Measurements from ENCODE around the gene ARHGAP36. TPM values are rescaled to one million over a fixed set of nuclear protein-coding genes. Genes with fewer than 3 reads are reported as not detected.

ARHGAP36 gene
- total RNA-seq, 4 donors from 2014 or later = not detected

DNA sequence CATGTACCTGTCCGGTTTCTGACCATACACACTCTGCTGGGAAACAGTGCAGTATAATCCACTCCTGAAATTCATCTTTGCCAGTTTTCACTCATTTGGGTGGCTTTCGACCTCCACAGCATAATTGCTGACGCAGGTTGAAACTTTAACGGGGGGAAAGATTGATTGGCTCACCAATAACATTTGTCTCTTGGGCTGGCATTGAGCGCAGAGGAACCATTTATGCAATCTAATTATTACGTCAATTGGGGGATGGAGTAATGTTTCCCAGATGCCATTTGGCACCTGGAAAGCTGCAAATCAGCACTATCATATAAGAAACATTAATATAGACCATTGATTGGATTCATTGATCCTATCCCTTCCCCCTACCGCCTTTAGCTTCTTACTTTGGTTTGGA, 24.1 kb upstream of the ARHGAP36 start:
- WGBS, 2 donors (ENCODE audit: low coverage in 1 of 2) = 66 to 83% methylated on average over 2 to 7 of the region's 7 CpGs
- no peak for DNase-seq
- Histone ChIP-seq H3K27ac (no peak overlapping the region), H3K36me3 (no peaks in the 10 kb centered on the region), H3K9me3 (no peaks in the 10 kb centered on the region), H3K4me1 (no peaks in the 10 kb centered on the region), H3K27me3 (no peaks in the 10 kb centered on the region), H3K4me3 (no peak overlapping the region)
- TF ChIP-seq POLR2AphosphoS5 (IDR thresholded peaks at IDR 0.05) = no peak
- no peak for TF ChIP-seq POLR2A (IDR thresholded peaks at IDR 0.05)
- TF ChIP-seq EP300 (IDR thresholded peaks at IDR 0.05; ENCODE audit: low read depth) = no peak
- no peak for TF ChIP-seq CTCF (IDR thresholded peaks at IDR 0.05)
- in situ Hi-C loops (cut with MboI; ENCODE audit: low pct_ligation_motif_present in 1 of 4, low pct_unique_long_range_greater_than_20kb in 1 of 4, low sequenced_read_pairs in 3 of 4) = no loop called here
- intact Hi-C loops (cut with DNase I; ENCODE audit: low total_unique reads) = no loop called here

DNA sequence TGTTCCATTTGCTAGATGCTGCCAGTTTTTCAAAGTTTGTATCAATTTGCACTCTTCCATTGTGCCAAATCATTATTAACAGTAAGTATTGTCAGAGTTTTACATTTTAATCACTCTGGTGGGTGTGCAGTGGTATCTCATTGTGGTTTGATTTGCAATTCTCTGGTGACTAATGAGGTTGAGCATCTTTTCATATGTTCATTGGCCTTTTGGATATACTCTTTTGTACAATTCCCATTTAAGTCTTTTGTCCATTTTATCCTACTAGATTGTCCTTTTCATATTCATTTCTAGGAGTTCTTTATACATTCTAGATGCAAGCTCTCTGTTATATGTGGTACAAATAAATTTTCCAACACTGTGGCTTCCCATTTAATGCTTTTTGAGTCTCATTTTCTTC, 17.4 kb upstream of the ARHGAP36 start:
- no peaks in the 10 kb centered on the region for H3K9me3 ChIP-seq
- H3K27ac ChIP-seq = no peak overlapping the region
- H3K27me3 ChIP-seq = no peaks in the 10 kb centered on the region
- H3K4me3 ChIP-seq = no peak overlapping the region
- in situ Hi-C loops (cut with MboI; ENCODE audit: low pct_ligation_motif_present in 1 of 4, low pct_unique_long_range_greater_than_20kb in 1 of 4, low sequenced_read_pairs in 3 of 4) = no loop called here
- no peaks in the 10 kb centered on the region for H3K36me3 ChIP-seq
- TF ChIP-seq EP300 (IDR thresholded peaks at IDR 0.05; ENCODE audit: low read depth) (no peak), POLR2AphosphoS5 (IDR thresholded peaks at IDR 0.05) (no peak), POLR2A (IDR thresholded peaks at IDR 0.05) (no peak), CTCF (IDR thresholded peaks at IDR 0.05) (no peak)
- intact Hi-C loops (cut with DNase I; ENCODE audit: low total_unique reads) = no loop called here
- no peaks in the 10 kb centered on the region for H3K4me1 ChIP-seq
- DNase-seq = no peak

DNA sequence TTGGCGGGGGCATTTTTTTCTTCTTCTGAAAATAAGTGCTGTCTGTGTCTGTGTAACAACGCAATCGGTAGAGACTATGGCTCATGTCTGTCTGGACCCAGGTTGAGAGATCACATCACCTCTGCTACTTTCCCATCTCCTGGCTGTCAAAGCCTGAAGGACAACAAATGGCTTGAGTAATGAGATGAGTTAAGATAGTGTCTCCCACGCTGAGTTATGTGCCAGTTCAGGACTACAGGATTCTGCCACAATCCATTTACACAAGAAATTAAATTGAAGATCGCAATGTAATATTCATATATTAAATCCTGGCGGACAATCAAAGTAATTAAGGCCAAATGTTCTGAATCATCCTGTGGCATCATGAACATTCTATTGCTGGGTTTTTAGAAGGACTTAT, 16.5 kb upstream of the ARHGAP36 start:
- no peaks in the 10 kb centered on the region for H3K9me3 ChIP-seq
- no peak overlapping the region for H3K27ac ChIP-seq
- intact Hi-C loops (cut with DNase I; ENCODE audit: low total_unique reads) = no loop called here
- no peak for DNase-seq
- H3K36me3 ChIP-seq = no peaks in the 10 kb centered on the region
- no peak overlapping the region for H3K4me3 ChIP-seq
- in situ Hi-C loops (cut with MboI; ENCODE audit: low pct_ligation_motif_present in 1 of 4, low pct_unique_long_range_greater_than_20kb in 1 of 4, low sequenced_read_pairs in 3 of 4) = no loop called here
- TF ChIP-seq POLR2A (IDR thresholded peaks at IDR 0.05) (no peak), CTCF (IDR thresholded peaks at IDR 0.05) (no peak), POLR2AphosphoS5 (IDR thresholded peaks at IDR 0.05) (no peak), EP300 (IDR thresholded peaks at IDR 0.05; ENCODE audit: low read depth) (no peak)
- 83 to 87% methylated on average over 3 to 6 of the region's 6 CpGs for WGBS, 2 donors (ENCODE audit: low coverage in 1 of 2)
- H3K27me3 ChIP-seq = no peaks in the 10 kb centered on the region
- no peaks in the 10 kb centered on the region for H3K4me1 ChIP-seq

- TF ChIP-seq POLR2A (IDR thresholded peaks at IDR 0.05) = no peak
- no peak for TF ChIP-seq CTCF (IDR thresholded peaks at IDR 0.05)
- no peak for TF ChIP-seq EP300 (IDR thresholded peaks at IDR 0.05; ENCODE audit: low read depth)
- no peak for TF ChIP-seq POLR2AphosphoS5 (IDR thresholded peaks at IDR 0.05)
- DNase-seq = no peak
- in situ Hi-C loops (cut with MboI; ENCODE audit: low pct_ligation_motif_present in 1 of 4, low pct_unique_long_range_greater_than_20kb in 1 of 4, low sequenced_read_pairs in 3 of 4) (no loop called here), intact Hi-C loops (cut with DNase I; ENCODE audit: low total_unique reads) (no loop called here)
- Histone ChIP-seq H3K36me3 (no peaks in the 10 kb centered on the region), H3K9me3 (no peaks in the 10 kb centered on the region), H3K4me3 (no peak overlapping the region), H3K4me1 (no peaks in the 10 kb centered on the region), H3K27me3 (no peaks in the 10 kb centered on the region), H3K27ac (no peak overlapping the region)
- WGBS, 2 donors (ENCODE audit: low coverage in 1 of 2) = 52% methylated on average over 5 of the region's 5 CpGs; no CpG with 5 or more reads in 1 of the 2 donors
These were observed 12.4 kb upstream of the ARHGAP36 start for GRCh38 chrX:131045726-131046125.
